Activated naive CD8-positive, alpha-beta T cell (primary cell): ENCODE measurements around the gene RPN1.
"Not testable (repeated sequence)": the region's sequence is repeated elsewhere in the genome, so short reads cannot be mapped to it uniquely, and the experiment has no call there.

Source experiments
- H3K27ac Mint-ChIP-seq: one replicate; pipeline ENCODE4 v1.8.0; 2021; ENCODE audit warnings: mixed read lengths
- H3K27me3 Mint-ChIP-seq: one replicate; pipeline ENCODE4 v1.8.0; 2021; ENCODE audit warnings: mixed read lengths
- H3K36me3 Mint-ChIP-seq: one replicate; pipeline ENCODE4 v1.8.0; 2021; ENCODE audit warnings: mixed read lengths
- H3K4me1 Mint-ChIP-seq: one replicate; pipeline ENCODE4 v1.8.0; 2021; ENCODE audit warnings: low read depth, mixed read lengths
- H3K4me3 Mint-ChIP-seq: one replicate; pipeline ENCODE4 v1.8.0; 2021; ENCODE audit warnings: mild to moderate bottlenecking, mixed read lengths
- H3K9me3 Mint-ChIP-seq: one replicate; pipeline ENCODE4 v1.8.0; 2021; ENCODE audit warnings: low read depth, mixed read lengths

Gene RPN1

GRCh38 chr3:128605091-128606046, 45.2 kb downstream of the RPN1 start:
- no peak overlapping the region for H3K27ac Mint-ChIP-seq
- no peaks in the 10 kb centered on the region for H3K27me3 Mint-ChIP-seq
- H3K4me1 Mint-ChIP-seq: peaks cover 3% of the 10 kb centered on the region
- no peak overlapping the region for H3K4me3 Mint-ChIP-seq
- H3K36me3 Mint-ChIP-seq: no peaks in the 10 kb centered on the region
- no peaks in the 10 kb centered on the region for H3K9me3 Mint-ChIP-seq

- H3K4me1 Mint-ChIP-seq: peaks cover 3% of the 10 kb centered on the region
- H3K27ac Mint-ChIP-seq: no peak overlapping the region
- no peak overlapping the region for H3K4me3 Mint-ChIP-seq
- H3K9me3 Mint-ChIP-seq: no peaks in the 10 kb centered on the region
- H3K36me3 Mint-ChIP-seq: no peaks in the 10 kb centered on the region
- H3K27me3 Mint-ChIP-seq: no peaks in the 10 kb centered on the region
Observed at GRCh38 chr3:128603811-128604775, 46.5 kb downstream of the RPN1 start.

GRCh38 chr3:128603313-128603712, 47.3 kb downstream of the RPN1 start:
- H3K36me3 Mint-ChIP-seq: no peaks in the 10 kb centered on the region
- H3K27ac Mint-ChIP-seq: no peak overlapping the region
- no peaks in the 10 kb centered on the region for H3K9me3 Mint-ChIP-seq
- peaks cover 2% of the 10 kb centered on the region for H3K4me1 Mint-ChIP-seq
- no peak overlapping the region for H3K4me3 Mint-ChIP-seq
- no peaks in the 10 kb centered on the region for H3K27me3 Mint-ChIP-seq

- Mint-ChIP-seq H3K27me3 (no peaks in the 10 kb centered on the region), H3K4me1 (peaks cover 5% of the 10 kb centered on the region), H3K27ac (no peak overlapping the region)
Observed at GRCh38 chr3:128598884-128599664, 51.5 kb downstream of the RPN1 start.

GRCh38 chr3:128597900-128598299, 52.7 kb downstream of the RPN1 start:
- Mint-ChIP-seq H3K27me3 (no peaks in the 10 kb centered on the region), H3K9me3 (no peaks in the 10 kb centered on the region)

More at GRCh38 chr3:128598884-128599664, 51.5 kb downstream of the RPN1 start:
- H3K36me3 Mint-ChIP-seq: no peaks in the 10 kb centered on the region
- no peaks in the 10 kb centered on the region for H3K9me3 Mint-ChIP-seq
- H3K4me3 Mint-ChIP-seq: no peak overlapping the region

GRCh38 chr3:128592864-128593263, 57.8 kb downstream of the RPN1 start:
- no peak overlapping the region for H3K4me3 Mint-ChIP-seq
- no peak overlapping the region for H3K27ac Mint-ChIP-seq
- peaks cover 8% of the 10 kb centered on the region for H3K4me1 Mint-ChIP-seq
- H3K9me3 Mint-ChIP-seq: no peaks in the 10 kb centered on the region
- peaks cover 4% of the 10 kb centered on the region for H3K36me3 Mint-ChIP-seq
- H3K27me3 Mint-ChIP-seq: no peaks in the 10 kb centered on the region

More at GRCh38 chr3:128597900-128598299, 52.7 kb downstream of the RPN1 start:
- Mint-ChIP-seq H3K4me1 (peaks cover 5% of the 10 kb centered on the region), H3K27ac (no peak overlapping the region), H3K4me3 (no peak overlapping the region), H3K36me3 (no peaks in the 10 kb centered on the region)

- no peak overlapping the region for H3K4me3 Mint-ChIP-seq
- no peak overlapping the region for H3K27ac Mint-ChIP-seq
- H3K27me3 Mint-ChIP-seq: no peaks in the 10 kb centered on the region
- peaks cover 8% of the 10 kb centered on the region for H3K4me1 Mint-ChIP-seq
- H3K36me3 Mint-ChIP-seq: peaks cover 4% of the 10 kb centered on the region
- no peaks in the 10 kb centered on the region for H3K9me3 Mint-ChIP-seq
Observed at GRCh38 chr3:128591738-128592426, 58.7 kb downstream of the RPN1 start.

GRCh38 chr3:128590948-128591347, 59.7 kb downstream of the RPN1 start:
- H3K9me3 Mint-ChIP-seq: no peaks in the 10 kb centered on the region

GRCh38 chr3:128589985-128590384, 60.6 kb downstream of the RPN1 start:
- not testable (repeated sequence) for H3K4me3 Mint-ChIP-seq, H3K27ac Mint-ChIP-seq, H3K27me3 Mint-ChIP-seq, H3K4me1 Mint-ChIP-seq, H3K36me3 Mint-ChIP-seq, H3K9me3 Mint-ChIP-seq

More at GRCh38 chr3:128590948-128591347, 59.7 kb downstream of the RPN1 start:
- H3K27ac Mint-ChIP-seq: no peak overlapping the region
- H3K4me1 Mint-ChIP-seq: peaks cover 8% of the 10 kb centered on the region
- peaks cover 4% of the 10 kb centered on the region for H3K36me3 Mint-ChIP-seq
- no peaks in the 10 kb centered on the region for H3K27me3 Mint-ChIP-seq
- no peak overlapping the region for H3K4me3 Mint-ChIP-seq

GRCh38 chr3:128588147-128588546, 62.5 kb downstream of the RPN1 start:
- no peaks in the 10 kb centered on the region for H3K27me3 Mint-ChIP-seq
- no peak overlapping the region for H3K27ac Mint-ChIP-seq
- peaks cover 4% of the 10 kb centered on the region for H3K36me3 Mint-ChIP-seq
- peaks cover 4% of the 10 kb centered on the region for H3K4me1 Mint-ChIP-seq
- H3K4me3 Mint-ChIP-seq: no peak overlapping the region
- no peaks in the 10 kb centered on the region for H3K9me3 Mint-ChIP-seq

GRCh38 chr3:128587391-128587790, 63.2 kb downstream of the RPN1 start:
- H3K9me3 Mint-ChIP-seq: no peaks in the 10 kb centered on the region
- no peak overlapping the region for H3K4me3 Mint-ChIP-seq
- H3K4me1 Mint-ChIP-seq: peaks cover 4% of the 10 kb centered on the region
- peaks cover 4% of the 10 kb centered on the region for H3K36me3 Mint-ChIP-seq
- no peak overlapping the region for H3K27ac Mint-ChIP-seq
- H3K27me3 Mint-ChIP-seq: no peaks in the 10 kb centered on the region

- not testable (repeated sequence) for H3K4me3 Mint-ChIP-seq, H3K27ac Mint-ChIP-seq, H3K27me3 Mint-ChIP-seq, H3K36me3 Mint-ChIP-seq, H3K9me3 Mint-ChIP-seq, H3K4me1 Mint-ChIP-seq
Observed at GRCh38 chr3:128586932-128587331, 63.7 kb downstream of the RPN1 start.

GRCh38 chr3:128586391-128586790, 64.2 kb downstream of the RPN1 start:
- H3K27ac Mint-ChIP-seq, H3K36me3 Mint-ChIP-seq, H3K27me3 Mint-ChIP-seq, H3K4me1 Mint-ChIP-seq, H3K4me3 Mint-ChIP-seq, H3K9me3 Mint-ChIP-seq: not testable (repeated sequence)

- Mint-ChIP-seq H3K27ac (no peak overlapping the region), H3K4me1 (peaks cover 4% of the 10 kb centered on the region), H3K9me3 (no peaks in the 10 kb centered on the region), H3K4me3 (no peak overlapping the region), H3K27me3 (peaks cover 2% of the 10 kb centered on the region), H3K36me3 (peaks cover 4% of the 10 kb centered on the region)
Observed at GRCh38 chr3:128585974-128586373, 64.6 kb downstream of the RPN1 start.
